ENCODE results near the gene AMFR. TPM values are rescaled to one million over a fixed set of nuclear protein-coding genes. Genes with fewer than 3 reads are reported as not detected.

AMFR gene
- total RNA-seq, 1 experiment from 2014 or later: 25.6 TPM

DNA sequence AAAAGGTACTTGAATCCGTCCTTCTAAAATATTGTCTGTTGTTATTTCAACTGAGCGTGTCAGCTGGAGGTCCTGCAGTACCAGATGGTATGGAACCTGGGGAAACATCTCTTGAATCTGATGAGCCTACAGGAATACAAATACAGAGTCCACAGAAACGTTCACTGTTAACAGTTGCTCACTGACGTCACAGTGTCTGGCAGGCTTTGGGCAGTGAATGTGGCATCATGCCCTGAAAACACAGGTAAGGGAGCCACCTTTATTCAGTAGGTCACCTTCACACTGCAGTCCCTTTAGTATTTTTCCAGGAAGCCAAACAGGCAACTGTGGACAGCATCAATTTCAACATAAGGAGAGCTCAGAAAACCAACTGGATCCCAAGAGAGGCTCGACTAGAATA lies 56.1 kb downstream of the AMFR start:
- peaks cover 3 to 7% of the 10 kb centered on the region in 2 experiments for H3K4me1 Mint-ChIP-seq
- H2BK15ac ChIP-seq (ENCODE audit: low read depth, low read length): no peak overlapping the region
- no peaks in the 10 kb centered on the region for H3K9me3 Mint-ChIP-seq
- no peak overlapping the region for H3K27ac ChIP-seq (ENCODE audit: insufficient read length, low read depth, low read length)
- H4K5ac ChIP-seq (ENCODE audit: insufficient read length, low read depth, low read length): no peak overlapping the region
- no peak overlapping the region for H2BK20ac ChIP-seq (ENCODE audit: low read depth, low read length, poor library complexity, severe bottlenecking)
- no peak overlapping the region for H2AK5ac ChIP-seq (ENCODE audit: insufficient read length, low read length)
- H3K4ac ChIP-seq (ENCODE audit: low read depth, low read length): no peak overlapping the region
- no peak overlapping the region for H3K18ac ChIP-seq (ENCODE audit: insufficient read length, low read depth, low read length)
- H3K4me1 ChIP-seq (ENCODE audit: insufficient read depth, low read length): no peaks in the 10 kb centered on the region
- H3K56ac ChIP-seq (ENCODE audit: insufficient read length, low read depth, low read length): no peak overlapping the region
- H4K8ac ChIP-seq (replicated peaks; ENCODE audit: insufficient read length, low read depth, low read length): no peak overlapping the region
- no peaks in the 10 kb centered on the region for H3K79me1 ChIP-seq (ENCODE audit: insufficient read depth, low read depth, low read length, poor library complexity, severe bottlenecking)
- no peak overlapping the region for H3T11ph ChIP-seq (ENCODE audit: low read length)
- H3K79me2 ChIP-seq (ENCODE audit: insufficient read depth, low read length): no peaks in the 10 kb centered on the region
- H3K27me3 Mint-ChIP-seq (ENCODE audit: low read depth): no peaks in the 10 kb centered on the region
- no peaks in the 10 kb centered on the region for H3K27me3 ChIP-seq (ENCODE audit: insufficient read depth, low read length)
- H3K23ac ChIP-seq (ENCODE audit: insufficient read length, low read depth, low read length): no peak overlapping the region
- H4K20me1 ChIP-seq (ENCODE audit: control insufficient read depth, insufficient read depth, insufficient read length): no peaks in the 10 kb centered on the region
- H2BK12ac ChIP-seq (ENCODE audit: insufficient read length, low read depth, low read length): no peak overlapping the region
- no peaks in the 10 kb centered on the region for H3K9me3 ChIP-seq (ENCODE audit: control insufficient read depth, low read depth, low read length)
- no peak overlapping the region for H3K9ac ChIP-seq (ENCODE audit: extremely low read depth, insufficient read length, low read length)
- TF ChIP-seq, protein P1, sequence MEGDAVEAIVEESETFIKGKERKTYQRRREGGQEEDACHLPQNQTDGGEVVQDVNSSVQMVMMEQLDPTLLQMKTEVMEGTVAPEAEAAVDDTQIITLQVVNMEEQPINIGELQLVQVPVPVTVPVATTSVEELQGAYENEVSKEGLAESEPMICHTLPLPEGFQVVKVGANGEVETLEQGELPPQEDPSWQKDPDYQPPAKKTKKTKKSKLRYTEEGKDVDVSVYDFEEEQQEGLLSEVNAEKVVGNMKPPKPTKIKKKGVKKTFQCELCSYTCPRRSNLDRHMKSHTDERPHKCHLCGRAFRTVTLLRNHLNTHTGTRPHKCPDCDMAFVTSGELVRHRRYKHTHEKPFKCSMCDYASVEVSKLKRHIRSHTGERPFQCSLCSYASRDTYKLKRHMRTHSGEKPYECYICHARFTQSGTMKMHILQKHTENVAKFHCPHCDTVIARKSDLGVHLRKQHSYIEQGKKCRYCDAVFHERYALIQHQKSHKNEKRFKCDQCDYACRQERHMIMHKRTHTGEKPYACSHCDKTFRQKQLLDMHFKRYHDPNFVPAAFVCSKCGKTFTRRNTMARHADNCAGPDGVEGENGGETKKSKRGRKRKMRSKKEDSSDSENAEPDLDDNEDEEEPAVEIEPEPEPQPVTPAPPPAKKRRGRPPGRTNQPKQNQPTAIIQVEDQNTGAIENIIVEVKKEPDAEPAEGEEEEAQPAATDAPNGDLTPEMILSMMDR (conservative IDR thresholded peaks at IDR 0.05): no peak
- no peak overlapping the region for H2BK5ac ChIP-seq (ENCODE audit: insufficient read length, low read length)
- no peak overlapping the region for H4K91ac ChIP-seq (ENCODE audit: insufficient read length, low read depth, low read length)
- H3K23me2 ChIP-seq (ENCODE audit: insufficient read length, low read depth, low read length, poor library complexity, severe bottlenecking): no peaks in the 10 kb centered on the region
- no peak overlapping the region for H3K4me2 ChIP-seq (ENCODE audit: insufficient read depth, insufficient read length, low read length)
- H3K36me3 Mint-ChIP-seq (ENCODE audit: insufficient read depth in 1 of 3, low read depth in 3 of 3): peaks cover 5 to 11% (median 9%) of the 10 kb centered on the region in 3 experiments; a peak in 5 of 7 replicates
- no peak overlapping the region for H3K27ac Mint-ChIP-seq
- H3K4me3 Mint-ChIP-seq: no peak overlapping the region
- no peak overlapping the region for H2AFZ ChIP-seq (ENCODE audit: low read length)
- H2BK120ac ChIP-seq (ENCODE audit: low read depth, low read length, poor library complexity, severe bottlenecking): no peak overlapping the region
- DNase-seq: no peak
- H3K14ac ChIP-seq (ENCODE audit: insufficient read depth, low read length): no peak overlapping the region
- WGBS (ENCODE audit: extremely low coverage, insufficient read length, low lambda C conversion rate): no CpG with 5 or more reads among the region's 5 CpGs
